HFF-Myc (cell line): Measurements from ENCODE around the gene IGSF11.

ENCODE experiments used
- DNase-seq: peaks from one replicate; pipeline ENCODE4 v3.0.0-alpha.2; 2011; ENCODE audit warnings: low read depth; ENCODE audit errors: extremely low read depth
- H3K4me3 ChIP-seq: replicated peaks from 2 replicates; pipeline ENCODE4 v1.5.1; 2011; ENCODE audit warnings: low read depth, mild to moderate bottlenecking, control low read depth, low read length
- TF ChIP-seq, protein P1 (sequence below): IDR thresholded peaks from 2 replicates; pipeline ENCODE4 v1.5.1; 2012; ENCODE audit warnings: mild to moderate bottlenecking, low read depth, low read length, control low read depth; ENCODE audit errors: missing control alignments

Gene IGSF11

DNA sequence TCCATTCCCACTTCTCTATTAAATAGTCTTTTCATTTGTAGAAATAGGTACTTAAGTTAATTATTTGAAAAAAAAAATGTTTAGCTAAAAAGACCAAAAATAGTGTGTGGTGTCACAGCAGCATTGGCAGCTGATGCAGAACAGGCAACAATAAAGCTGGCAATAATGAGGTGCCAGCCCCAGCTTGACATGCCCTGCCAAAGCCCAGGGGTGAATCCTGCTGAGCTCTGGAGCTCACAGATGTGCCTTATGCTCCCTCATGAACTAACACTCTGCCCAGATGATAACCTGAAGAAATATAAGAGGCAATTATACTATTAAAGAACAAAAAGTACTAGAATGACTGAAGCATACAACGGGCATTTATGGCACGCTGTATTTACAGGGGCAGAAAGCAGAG is 63.8 kb downstream of the IGSF11 start:
- DNase-seq: no peak
- TF ChIP-seq, protein P1, sequence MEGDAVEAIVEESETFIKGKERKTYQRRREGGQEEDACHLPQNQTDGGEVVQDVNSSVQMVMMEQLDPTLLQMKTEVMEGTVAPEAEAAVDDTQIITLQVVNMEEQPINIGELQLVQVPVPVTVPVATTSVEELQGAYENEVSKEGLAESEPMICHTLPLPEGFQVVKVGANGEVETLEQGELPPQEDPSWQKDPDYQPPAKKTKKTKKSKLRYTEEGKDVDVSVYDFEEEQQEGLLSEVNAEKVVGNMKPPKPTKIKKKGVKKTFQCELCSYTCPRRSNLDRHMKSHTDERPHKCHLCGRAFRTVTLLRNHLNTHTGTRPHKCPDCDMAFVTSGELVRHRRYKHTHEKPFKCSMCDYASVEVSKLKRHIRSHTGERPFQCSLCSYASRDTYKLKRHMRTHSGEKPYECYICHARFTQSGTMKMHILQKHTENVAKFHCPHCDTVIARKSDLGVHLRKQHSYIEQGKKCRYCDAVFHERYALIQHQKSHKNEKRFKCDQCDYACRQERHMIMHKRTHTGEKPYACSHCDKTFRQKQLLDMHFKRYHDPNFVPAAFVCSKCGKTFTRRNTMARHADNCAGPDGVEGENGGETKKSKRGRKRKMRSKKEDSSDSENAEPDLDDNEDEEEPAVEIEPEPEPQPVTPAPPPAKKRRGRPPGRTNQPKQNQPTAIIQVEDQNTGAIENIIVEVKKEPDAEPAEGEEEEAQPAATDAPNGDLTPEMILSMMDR: no peak
- no peak overlapping the region for H3K4me3 ChIP-seq

DNA sequence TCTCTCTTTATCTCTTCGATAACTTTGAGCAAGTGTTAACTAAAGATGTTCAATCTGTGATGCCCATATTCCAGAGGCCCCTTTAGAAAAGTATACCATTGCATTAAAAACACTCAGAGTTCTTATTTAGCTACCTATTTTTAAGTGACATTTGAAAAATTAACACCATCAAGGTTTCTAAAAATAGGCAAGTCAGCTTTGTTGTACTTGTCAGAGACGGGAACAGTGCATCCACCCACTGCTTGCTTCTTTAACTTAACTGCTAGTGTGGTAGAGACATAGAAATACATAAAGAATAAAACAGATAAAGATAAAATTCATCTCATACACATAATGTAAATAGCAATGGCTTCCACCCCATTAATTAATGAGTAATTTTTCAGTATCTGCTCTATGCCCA is 66.0 kb downstream of the IGSF11 start:
- DNase-seq: no peak
- TF ChIP-seq, protein P1: no peak
- no peak overlapping the region for H3K4me3 ChIP-seq

DNA sequence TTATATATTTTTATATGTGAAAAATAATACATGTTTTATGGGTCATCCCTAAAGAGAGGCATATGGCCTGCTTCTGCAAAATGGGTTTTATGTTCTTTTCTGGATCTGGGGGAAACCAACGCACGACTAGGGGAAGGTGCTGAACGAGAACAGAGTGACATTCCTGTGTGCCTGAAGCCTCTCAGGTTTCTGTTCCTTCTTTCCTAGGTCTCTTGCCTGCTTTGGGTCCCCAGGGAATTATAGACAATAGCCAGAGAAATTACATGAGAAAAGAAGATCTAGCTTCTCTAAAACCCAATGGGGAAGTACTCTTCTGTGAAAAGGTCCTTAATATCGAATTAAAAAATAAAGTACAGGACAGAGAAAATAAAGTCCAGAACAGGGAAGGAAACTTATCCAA is 66.5 kb downstream of the IGSF11 start:
- TF ChIP-seq, protein P1: no peak
- no peak for DNase-seq
- H3K4me3 ChIP-seq: no peak overlapping the region

DNA sequence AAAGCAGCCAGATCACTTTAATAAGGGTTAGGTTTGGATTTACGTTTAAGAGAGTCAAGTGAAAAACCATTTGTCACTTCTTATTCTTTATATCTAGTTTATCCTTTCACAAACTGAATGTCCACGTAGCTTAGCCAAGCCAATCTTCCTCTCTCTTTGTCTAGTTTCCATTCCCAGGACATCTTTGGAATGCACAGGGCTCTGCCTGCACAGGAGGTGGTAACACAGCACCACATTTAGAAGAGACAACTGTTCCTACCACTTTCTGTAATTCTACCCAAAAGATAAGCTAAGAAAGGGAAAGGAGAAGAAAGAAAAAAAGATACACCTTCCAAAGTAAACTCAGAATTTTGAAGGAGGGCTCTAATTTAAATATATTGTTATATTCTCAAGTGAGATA is 67.9 kb downstream of the IGSF11 start:
- TF ChIP-seq, protein P1: no peak
- no peak overlapping the region for H3K4me3 ChIP-seq
- no peak for DNase-seq

DNA sequence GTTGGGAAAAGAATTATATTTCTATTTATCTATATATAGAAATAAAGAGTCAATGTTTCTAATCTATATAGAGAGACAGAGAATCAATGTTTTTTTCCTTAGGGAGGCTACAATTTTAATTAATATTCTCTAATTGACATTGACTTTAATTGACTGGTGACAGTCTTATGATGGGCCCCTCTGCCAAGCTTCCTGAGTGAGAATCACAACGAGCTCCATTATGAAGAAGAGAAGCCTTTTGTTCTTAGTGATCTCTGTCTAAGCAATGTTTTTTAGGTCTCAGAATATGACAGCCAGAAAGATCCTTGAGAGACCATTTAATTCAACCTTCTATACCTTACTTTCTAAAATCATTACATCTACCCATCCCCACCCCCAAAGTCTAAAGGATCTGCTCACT is 70.9 kb downstream of the IGSF11 start:
- no peak for DNase-seq
- TF ChIP-seq, protein P1: no peak
- no peak overlapping the region for H3K4me3 ChIP-seq

DNA sequence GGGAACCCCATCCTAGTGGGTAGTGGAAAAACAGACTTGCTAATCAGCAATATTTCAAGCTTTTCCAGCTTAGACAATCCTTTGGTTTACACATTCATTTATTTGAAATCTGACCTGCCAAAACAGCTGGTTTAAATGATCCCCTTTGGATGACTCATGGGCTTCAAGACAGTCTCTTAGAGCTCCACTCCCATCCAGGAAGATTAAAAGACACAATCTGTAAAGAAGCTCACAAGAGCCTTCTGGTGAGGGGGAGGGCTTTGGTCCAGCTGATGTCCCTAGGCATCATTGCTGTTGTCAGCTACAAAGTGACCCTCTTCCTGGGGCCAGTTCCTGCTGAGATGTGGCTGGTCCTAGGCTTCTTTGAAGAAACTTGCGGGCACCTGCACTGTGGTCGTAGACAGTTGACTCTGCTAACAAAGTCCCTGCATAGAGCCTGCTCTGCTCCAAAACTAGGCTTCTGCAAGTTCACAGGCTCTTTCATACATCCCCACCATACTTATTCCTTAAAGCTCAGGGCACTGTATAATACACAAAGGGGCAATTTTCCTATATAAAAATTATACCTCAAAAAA is 73.7 kb downstream of the IGSF11 start:
- DNase-seq: peak; percentile 2
- TF ChIP-seq, protein P1: no peak
- H3K4me3 ChIP-seq: no peak overlapping the region
